Hematopoietic multipotent progenitor cell treated with erythropoietin and hydrocortisone succinate and interleukin-3 and kit ligand, for 4 days (in vitro differentiated cells): ENCODE results near the gene DNAH10.

Experiments used
- DNase-seq: peaks from one replicate; pipeline ENCODE4 v3.0.0-alpha.2; 2015

The DNAH10 gene

DNA sequence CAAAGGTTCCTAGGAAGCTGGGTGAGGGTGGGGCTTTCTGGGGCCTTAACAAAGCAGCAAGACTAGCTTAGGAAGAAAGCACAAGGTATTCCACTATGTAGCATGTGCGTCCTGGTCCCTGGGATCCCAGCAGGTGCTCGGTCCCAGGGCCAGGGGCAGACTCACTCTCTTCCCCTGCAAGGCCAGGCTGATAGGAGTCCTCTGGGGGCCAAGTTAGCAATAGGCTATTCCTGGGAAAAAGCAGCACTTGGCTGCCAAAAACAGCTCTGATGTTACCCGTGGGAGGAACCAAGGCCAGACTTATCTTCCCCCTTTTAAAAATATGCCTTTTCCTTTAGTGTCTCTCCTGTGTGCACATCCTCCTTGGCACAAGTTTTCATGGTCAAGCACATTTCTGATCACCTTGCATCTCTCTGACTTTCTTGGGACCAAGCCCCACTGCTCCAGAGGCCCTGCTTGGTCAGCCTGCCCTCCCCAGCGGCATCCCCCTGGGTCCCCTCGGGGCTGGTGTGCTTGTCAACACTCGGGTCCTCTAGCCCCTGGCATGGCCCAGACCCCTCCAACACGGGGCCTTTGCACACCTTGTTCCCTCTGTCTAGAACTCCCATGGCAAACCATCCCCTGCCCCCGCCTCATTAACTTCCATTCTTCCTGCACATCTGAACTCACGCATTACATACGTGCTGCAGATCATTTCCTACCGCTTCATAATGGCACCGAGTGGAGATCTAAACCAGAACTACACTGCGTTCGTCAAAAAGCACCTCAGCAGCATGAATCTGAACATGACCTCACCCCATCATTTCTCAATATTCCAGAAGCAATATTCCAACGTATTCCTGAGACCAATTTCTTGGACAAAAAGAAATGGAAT is 188.6 kb downstream of the DNAH10 start:
- no peak for DNase-seq

DNA sequence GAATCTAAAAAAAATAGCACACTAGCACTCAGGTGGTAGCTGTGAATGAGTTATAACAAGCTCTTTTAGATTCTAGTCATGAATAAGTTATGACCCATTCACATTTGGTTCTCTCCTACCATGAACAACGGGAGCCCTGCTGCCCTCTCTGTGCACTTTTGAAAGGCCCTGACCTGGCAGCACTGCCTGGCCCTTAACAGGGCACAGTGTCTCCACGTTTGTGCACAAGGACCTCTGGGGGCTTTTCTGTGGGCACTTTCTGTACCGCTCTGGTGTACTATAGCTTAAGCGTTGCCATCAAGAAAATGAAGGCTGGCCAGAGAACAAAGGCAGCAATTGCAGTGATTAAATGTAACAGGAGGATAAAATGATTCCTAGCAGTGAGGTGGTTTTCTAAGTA is 189.4 kb downstream of the DNAH10 start:
- no peak for DNase-seq

DNA sequence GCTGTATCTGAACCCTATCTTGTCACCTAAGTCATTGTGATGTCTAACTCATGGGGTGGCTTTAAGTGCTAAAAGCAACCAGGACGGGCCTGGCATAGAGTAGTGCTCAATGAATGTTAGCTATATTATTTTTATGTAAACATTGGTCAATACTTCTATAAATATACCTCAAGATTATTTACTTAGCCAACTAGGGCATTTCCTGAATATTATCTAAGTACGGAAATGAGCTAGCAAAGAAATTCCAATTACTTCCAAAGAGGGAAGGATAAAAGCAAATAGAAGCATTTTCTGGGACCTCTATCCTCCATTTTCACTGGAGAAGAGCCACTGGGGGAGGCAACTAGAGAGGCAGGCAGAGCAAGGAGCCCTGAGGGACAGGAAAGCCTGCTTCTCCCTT is 189.9 kb downstream of the DNAH10 start:
- DNase-seq = no peak

DNA sequence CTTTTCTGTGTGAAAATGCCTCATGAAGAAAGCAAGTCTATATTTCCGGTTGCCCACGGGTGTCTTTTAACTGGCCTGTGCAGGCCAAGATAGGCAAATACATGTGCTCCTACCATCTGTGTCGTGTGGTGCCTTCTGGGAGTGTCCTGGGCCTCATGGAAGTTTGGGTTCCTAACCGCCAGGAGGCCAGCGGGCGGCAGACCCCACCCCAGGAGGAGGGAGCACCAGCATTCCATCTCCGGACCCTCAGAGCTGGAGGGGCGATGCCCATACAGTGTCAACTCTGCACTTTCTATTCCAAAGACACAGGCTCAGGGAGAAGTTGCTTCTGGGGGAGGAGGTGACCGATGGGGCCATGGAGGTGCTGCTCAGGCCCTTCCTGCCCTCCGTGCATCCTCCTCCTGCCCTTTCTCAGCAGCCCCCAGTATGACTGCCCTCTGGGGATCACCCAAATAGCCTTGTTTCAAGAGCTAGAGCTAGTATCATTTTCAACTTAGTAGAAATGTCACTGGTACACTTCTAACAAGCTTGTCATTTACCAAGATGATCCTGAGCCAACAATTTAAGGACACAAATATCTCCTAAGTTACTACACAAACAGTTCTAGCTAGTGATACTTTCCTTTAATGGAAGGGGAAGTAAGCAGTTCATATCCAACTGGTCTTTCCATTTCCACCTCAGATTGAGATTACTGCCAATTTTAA is 192.7 kb downstream of the DNAH10 start:
- DNase-seq = no peak

DNA sequence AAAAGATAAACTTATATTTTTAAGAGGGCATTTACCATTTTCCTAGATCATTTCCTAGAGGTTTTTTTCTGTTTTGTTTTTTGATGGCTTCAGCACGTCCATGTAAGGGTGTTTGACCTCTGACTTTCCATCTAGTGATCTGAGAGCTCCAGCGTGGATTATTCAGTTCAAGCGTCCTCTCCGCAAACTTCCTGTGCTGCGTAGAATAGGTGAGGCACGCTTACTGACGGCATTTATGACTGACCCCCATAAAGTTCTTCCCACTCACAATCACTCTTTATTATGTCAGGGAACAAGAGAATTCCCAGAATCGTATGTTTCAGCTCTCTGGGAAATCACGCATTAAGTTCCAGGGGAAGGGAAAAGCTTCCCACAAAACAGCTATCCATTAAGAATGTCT is 194.1 kb downstream of the DNAH10 start:
- no peak for DNase-seq

DNA sequence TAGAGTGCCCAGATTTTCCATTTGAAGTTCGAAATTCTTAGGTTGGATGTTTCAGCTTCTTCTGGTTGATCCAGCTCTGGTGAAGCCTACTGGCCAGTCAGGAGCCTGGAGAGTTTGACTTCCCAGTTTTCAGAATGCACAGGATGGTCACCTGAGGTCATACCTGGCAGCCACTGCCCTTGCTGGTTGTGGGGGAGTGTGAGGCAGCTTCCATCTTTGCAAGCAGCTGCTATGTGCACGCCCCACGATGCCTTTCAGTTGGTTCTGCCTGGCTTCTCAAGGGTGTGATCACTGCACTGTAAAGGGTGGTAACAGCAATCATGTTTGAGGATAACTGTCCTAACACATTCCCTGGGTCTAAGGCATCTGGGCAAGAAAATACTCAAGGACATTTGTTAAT is 195.1 kb downstream of the DNAH10 start:
- no peak for DNase-seq

DNA sequence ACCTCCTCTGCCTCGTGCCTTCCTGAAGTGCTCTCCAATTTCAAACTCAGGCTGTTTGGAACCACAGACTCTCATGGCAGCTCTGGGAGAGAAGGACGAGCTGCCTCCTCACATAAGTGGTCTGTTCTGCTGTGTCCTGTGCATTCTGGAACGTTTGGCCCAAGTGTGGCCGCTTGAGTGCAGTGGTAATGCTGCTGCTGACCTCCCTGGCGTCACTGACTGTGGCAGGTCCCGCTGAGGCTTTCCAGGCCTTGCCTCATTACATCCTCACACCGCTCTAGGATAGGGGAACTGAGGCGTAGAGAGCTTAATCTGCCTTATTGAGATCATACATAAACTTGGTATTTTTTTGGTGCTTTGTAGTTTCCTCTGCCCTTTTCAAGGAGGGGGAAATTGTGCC is 196.4 kb downstream of the DNAH10 start:
- DNase-seq = no peak

DNA sequence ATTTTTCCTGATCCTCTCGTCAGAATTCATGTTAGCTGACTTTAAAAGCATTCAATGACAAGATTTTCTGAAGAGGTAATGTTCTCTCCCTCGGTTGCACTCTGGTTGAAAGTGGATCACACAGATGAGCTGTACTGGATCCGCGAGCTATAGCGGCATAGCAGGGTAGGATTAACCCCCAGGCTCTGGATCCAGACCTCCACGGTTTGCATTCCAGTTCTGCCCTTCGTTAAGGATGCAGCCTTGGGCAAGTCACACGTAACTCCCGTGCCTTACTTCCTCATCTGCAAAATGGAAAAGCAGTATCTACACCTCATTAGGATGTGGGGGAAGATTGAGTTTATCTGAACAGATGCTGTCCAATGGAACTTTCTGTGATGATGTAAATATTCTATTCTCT is 196.8 kb downstream of the DNAH10 start:
- DNase-seq = no peak

DNA sequence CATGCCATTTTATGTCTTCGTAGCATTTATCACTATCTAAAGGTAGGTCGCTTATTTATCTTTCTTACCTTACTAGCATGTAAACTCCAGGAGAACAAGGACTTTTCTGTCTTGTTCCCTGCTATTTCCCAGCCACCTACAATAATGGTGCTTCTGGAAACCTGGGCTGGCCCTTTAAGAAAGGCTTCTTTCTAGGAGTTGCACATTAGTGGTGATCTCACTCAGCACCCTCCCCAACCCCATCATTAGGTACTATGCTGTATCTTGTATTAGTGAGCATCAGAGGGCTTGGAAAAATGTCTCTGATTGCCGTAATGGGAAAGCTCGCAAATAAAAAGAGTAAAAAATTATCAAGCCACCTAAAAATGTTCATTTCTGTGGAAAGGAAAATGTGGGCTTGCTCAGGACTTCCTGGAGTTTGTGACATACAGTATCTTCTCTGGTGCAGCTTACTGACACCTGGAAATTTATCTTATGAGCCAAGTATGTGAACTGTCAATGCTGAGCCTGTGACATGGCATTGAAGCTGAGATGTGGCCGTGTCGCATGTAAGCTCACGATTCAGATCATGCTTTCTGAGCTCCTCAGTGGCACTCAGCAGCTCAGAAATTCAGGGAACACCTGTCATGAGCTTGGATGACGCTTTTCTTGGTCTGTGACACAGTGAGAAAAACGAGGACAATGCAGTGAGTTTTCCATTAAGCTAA is 198.1 kb downstream of the DNAH10 start:
- DNase-seq = no peak

DNA sequence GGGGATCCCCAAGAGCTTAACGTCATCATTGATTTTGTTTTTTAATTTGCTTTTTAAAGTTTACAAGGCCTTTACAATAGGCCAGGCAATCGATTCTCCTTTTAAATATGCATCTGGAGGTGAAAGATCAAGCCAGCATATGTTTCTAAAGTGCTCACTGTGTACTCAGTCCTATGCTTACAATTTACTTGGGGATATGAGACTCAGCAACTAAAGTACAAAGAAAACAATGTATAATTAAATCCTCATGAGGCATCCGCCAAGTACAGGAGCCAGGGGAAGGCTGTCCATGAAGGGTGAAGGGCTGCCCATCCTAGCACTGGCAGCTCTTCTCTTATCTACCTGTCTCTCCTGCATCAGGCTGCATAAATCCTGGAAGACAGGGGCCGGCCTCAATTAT is 198.8 kb downstream of the DNAH10 start:
- DNase-seq = no peak

DNA sequence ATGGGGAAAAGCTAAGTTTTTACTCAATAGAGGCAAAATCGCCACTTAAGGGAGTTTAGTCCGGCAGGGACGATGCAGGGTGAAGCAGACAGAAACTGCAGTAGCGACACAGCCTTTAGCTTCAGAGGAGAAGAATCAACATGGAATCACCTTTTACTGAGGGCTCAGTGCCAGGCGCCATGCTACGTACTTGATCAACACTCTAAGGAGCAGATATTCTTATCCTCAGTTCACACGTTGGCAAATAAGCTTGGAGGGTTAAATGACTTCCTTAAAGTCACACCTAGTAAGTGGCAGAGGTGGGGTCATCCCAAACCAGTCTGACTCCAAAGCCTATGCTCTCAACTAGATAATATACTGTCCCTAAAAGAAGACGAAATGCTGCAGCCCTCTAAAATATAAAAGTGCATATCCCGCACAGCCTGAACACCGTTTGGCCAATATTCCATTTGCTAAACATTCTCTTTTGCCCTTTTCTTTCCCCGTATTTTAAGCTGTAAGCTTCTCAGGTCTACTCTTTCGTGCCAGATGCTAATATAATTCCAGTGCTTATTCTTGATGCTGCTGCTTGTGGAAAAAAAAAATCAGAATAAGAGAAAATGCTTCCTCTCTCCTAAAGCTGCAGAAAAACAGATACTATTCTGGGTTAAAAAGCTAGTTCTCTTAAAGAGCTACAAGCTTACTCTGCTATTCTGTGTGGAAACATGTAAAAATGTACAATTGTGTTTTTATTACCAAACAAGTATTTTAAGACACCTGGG is 199.7 kb downstream of the DNAH10 start:
- peak; percentile 41 for DNase-seq

DNA sequence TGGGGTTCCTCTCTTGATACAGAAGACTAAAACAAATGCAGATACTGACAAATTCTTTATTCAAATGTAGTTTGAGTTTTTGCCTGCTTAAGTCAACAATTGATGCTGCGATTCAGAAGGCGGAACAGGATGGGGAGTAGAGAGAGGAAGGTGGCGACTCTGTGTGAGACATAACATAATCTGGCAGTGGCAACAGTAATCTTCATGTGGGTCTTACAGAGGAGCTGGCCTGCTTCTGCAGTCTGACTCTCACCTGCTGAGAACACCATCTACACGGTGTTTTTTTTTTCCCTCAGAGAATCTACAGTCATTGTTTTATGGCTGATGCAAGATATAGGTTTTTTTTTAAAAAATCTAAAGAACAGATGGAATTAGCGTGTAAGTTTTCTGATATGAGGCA is 200.4 kb downstream of the DNAH10 start:
- DNase-seq = no peak

DNA sequence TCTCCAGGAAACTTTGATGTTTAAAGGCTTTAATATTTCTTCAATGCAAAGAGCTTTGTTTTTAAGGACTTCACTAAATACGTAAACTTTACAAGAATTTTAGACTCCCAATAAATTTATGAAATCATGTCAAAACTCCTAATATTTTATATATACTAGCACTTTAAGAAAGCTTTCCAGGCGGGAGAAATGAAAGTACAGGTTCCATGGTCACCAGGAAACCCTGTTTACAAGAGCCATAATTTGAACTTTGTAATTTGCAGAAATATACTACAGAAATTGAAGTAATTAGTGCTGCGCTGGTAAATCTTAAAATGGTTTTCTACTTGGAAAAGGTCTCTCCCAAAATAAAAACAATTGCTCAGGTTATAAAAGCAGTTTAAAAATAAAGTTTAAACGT is 201.7 kb downstream of the DNAH10 start:
- DNase-seq = no peak

DNA sequence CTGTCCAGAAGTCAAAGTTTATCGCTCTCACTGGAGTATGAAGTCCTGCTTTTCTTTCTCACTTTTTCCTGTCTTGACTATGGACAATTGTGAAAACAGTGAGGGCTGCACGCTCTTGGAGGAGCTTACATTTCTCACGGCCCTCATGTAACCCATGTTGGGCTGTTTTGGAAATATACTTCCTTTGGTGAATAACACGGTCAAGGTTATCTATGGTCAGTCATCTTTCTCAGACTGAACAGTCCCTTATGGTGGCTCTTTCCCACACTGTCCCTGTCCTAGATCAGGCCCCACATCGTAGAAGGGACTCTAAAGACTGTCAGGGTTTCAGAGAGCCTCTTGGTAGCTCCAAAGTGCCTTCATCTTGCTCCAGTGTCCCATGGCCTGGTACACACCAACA is 203.3 kb downstream of the DNAH10 start:
- DNase-seq = no peak

DNA sequence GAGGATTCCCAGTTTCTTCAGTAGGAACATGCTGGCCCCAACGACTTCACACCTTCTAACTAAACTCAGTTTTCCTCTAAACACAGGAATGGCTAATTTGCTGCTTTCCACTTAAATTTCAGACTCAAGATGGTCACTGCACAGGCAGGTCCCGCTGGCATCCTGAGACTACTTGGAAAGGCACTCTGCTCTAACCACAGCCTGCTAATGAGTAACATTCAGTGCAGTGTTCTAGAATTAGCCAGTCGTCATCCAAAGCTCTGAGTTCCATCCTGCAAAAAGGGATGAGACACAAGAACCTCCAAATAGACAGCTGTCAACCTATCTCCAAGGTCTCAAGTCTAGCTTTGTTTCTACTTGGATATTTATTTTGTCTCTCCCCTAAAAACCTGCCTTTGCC is 204.5 kb downstream of the DNAH10 start:
- no peak for DNase-seq

DNA sequence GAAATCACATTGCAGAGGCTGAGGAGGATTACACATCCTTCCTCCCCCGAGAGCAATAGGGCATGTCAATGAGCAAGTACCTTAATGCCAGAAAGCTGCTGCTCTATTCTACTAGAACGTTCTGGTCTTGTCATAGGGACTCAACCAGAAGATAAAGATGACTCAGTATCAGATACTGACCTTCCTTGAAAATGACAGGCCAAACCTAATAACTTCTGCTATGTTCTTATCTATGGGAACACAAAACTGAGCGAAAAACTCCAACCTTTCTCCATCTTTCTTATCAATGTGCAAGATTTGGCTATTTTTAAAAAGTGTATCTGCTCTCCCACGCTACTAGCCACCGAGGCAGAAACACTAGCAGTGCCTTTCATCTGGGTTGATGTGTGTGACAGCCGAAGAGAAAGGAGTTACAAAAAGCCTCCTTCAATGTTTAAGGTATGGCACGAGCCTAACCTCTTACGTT is 205.1 kb downstream of the DNAH10 start:
- DNase-seq = peak; percentile 53

DNA sequence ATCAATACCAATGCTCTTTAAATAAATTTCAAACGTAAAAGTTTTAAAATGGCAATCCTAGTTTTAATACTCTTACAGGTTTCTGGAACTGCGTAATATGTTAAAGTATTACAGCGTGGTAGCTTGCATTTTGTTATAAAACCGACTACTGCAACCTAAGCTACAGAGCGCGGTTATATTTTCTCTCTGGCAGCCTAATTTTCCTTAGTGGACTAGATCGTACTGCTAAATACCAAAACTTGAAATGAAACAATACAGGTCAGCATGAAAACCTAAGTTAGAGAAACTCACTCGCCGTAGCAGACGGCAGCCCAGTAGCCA is 209.3 kb downstream of the DNAH10 start:
- no peak for DNase-seq

DNA sequence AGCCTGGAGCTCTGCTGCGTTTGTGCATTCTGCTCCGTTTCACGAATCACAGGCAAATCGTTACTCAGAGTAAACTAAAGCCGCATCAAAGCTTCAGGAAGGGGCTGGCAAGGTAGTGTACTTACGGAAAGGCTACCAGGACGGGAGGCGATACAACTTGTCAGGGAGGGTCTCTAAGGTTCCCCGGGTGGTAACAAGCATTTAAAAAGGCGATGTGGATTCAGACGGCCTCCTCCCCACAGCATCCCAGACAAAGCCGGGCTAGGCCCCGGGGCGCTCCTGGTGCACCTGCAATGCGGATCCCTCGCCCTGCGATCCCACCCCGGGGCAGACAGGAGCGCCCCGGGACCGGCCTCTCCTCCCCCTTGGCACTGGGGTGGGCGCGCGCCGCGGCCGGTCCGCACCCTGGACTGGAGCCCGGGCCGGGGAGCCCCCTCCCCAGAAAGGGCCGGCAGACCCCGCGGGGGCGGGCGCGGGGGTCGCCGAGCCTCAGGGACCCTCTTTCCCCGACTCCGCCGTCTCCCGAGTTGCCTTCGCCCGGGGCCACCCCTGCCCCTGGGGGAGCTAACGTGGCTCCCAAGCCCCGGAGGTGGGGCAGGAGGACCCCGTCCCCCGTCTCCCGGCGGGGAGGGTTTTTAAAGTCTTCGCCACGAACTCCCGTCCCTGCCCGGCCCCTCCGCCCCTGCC is 209.8 kb downstream of the DNAH10 start:
- peak; percentile 63 for DNase-seq

DNA sequence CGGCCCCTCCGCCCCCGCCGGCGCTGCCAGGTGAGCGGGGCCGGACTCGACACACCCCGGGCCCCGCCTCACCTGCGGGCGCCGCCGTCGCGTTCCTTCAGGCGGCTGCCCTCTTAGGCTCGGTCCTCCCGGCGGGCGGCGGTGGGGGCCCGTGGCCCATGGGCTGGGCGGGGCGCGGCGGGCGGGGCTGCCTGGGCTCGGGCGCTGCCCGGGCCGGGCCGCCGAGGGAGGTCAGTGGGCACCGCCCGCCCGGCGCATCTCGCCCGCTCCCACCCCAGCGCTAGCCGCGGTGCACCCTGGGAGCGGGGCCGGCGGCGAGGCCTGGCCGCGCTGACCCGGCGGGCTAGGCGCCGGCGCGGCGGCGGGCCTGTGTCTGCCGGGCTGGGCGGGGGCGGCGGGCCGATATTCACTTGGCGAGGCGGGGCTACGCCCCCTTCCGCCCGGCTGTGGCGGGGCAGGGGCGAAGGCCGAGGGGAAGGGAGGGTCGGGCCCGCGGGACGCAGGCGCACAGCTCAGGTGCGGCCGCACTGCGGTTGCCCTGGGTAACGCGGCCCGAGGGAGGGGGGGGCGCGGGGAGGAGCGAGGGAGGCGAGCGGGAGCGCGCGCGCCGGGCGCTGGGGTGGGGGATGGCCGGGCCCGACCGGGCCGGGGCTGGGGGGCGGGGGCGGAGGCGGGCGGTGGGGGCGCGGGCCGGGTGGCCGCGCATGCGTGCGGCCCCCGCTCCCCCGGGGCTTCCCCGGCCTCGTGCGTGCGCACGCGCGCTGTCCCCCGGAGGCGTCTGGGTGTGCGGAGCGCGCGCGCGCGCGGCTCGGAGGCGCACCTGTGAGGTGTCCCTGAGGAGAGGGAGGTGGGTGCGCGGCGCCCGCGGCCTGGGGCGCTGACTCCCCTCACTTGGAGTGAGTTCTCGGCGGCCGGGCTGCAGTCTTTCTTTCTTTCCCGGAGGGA is 210.6 kb downstream of the DNAH10 start, which contains the start of the genes CCDC92 and ZNF664:
Gene CCDC92, minus strand, starts transcription at position 375 of the 945 bp plus-strand sequence. CDS start 28,526 bp downstream, outside the sequence.
Gene ZNF664, plus strand, starts transcription at position 759 of the 945 bp plus-strand sequence. CDS start 38,930 bp downstream, outside the sequence.
- peak; percentile 95 for DNase-seq

DNA sequence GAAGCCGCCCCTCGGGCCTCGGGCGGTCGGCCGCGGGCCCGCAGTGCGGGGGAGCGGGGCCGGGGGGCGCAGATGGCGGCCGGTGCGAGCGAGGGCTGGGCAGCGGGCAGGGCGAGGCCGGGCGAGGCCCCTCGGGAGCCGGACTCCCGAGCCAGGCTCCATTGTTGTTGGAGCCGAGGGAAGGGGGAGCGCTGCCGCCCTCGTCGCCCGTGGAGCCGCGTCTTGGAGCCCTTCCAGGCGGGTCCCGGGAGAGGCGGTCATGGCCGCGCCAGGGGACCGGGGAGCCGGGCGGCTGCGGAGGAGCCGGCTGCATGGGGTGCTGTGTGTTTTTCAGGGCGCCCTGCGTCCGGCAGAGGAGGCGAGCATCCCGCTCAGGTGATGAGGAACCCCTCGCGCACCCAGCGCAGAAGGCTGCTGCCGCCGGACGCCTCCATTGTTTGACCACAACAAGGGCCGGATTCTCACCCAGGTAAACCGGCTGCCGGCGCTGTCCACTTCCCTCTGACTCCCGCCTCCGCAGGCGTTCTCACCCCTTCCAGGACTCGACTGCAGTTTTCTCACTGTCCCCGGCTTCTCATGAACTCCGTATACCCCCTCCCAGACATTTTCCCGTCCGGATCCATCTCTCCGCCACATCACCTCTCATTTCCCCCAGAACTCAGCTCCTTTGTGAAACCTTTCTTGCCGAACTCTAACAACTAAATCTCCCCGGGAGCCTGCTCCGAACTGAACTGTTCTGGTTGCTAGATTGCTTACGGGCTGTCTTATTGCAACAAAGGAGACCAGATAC is 211.6 kb downstream of the DNAH10 start:
- peak; percentile 45 for DNase-seq
